ENCODE results near the gene CAMTA2.
"Not testable (repeated sequence)": the region's sequence is repeated elsewhere in the genome, so short reads cannot be mapped to it uniquely, and the experiment has no call there.

The CAMTA2 gene

GRCh38 chr17:5031365-5032082 is 44.0 kb upstream of the CAMTA2 start:
- H3K4me3 ChIP-seq (ENCODE audit: control insufficient read depth, low read depth, low read length): peak overlapping the region; percentile 29
- peak; percentile 75 for DNase-seq (ENCODE audit: low read depth)
- TF ChIP-seq CTCF (conservative IDR thresholded peaks at IDR 0.05; ENCODE audit: control insufficient read depth, insufficient read depth, low read depth, low read length): peak; percentile 79

GRCh38 chr17:5030168-5030567 is 42.7 kb upstream of the CAMTA2 start:
- not testable (repeated sequence) for DNase-seq (ENCODE audit: low read depth); H3K4me3 ChIP-seq (ENCODE audit: control insufficient read depth, low read depth, low read length)

GRCh38 chr17:5027916-5028315 is 40.4 kb upstream of the CAMTA2 start:
- TF ChIP-seq CTCF (conservative IDR thresholded peaks at IDR 0.05; ENCODE audit: control insufficient read depth, insufficient read depth, low read depth, low read length): no peak
- DNase-seq (ENCODE audit: low read depth): no peak
- H3K4me3 ChIP-seq (ENCODE audit: control insufficient read depth, low read depth, low read length): no peak overlapping the region

GRCh38 chr17:5027299-5027698 is 39.8 kb upstream of the CAMTA2 start:
- TF ChIP-seq CTCF (conservative IDR thresholded peaks at IDR 0.05; ENCODE audit: control insufficient read depth, insufficient read depth, low read depth, low read length): no peak
- H3K4me3 ChIP-seq (ENCODE audit: control insufficient read depth, low read depth, low read length): no peak overlapping the region
- no peak for DNase-seq (ENCODE audit: low read depth)

- no peak overlapping the region for H3K4me3 ChIP-seq (ENCODE audit: control insufficient read depth, low read depth, low read length)
- TF ChIP-seq CTCF (conservative IDR thresholded peaks at IDR 0.05; ENCODE audit: control insufficient read depth, insufficient read depth, low read depth, low read length): no peak
- no peak for DNase-seq (ENCODE audit: low read depth)
Measured at GRCh38 chr17:5024604-5025003, 37.1 kb upstream of the CAMTA2 start.

- no peak for TF ChIP-seq CTCF (conservative IDR thresholded peaks at IDR 0.05; ENCODE audit: control insufficient read depth, insufficient read depth, low read depth, low read length)
- DNase-seq (ENCODE audit: low read depth): no peak
- H3K4me3 ChIP-seq (ENCODE audit: control insufficient read depth, low read depth, low read length): no peak overlapping the region
Measured at GRCh38 chr17:5023588-5024147, 36.2 kb upstream of the CAMTA2 start.

- no peak overlapping the region for H3K4me3 ChIP-seq (ENCODE audit: control insufficient read depth, low read depth, low read length)
- no peak for TF ChIP-seq CTCF (conservative IDR thresholded peaks at IDR 0.05; ENCODE audit: control insufficient read depth, insufficient read depth, low read depth, low read length)
- DNase-seq (ENCODE audit: low read depth): no peak
Measured at GRCh38 chr17:5022171-5022711, 34.8 kb upstream of the CAMTA2 start.

Measured in fibroblast of mammary gland (primary cell).